Measurements from ENCODE around the gene DDI1. TPM values are rescaled to one million over a fixed set of nuclear protein-coding genes. Genes with fewer than 3 reads are reported as not detected.

DDI1 gene
- total and polyA plus RNA-seq, 9 of the 15 experiments (the other 6 are each of a cell fraction or from before 2014, with no cell fraction given), result not detected

DNA sequence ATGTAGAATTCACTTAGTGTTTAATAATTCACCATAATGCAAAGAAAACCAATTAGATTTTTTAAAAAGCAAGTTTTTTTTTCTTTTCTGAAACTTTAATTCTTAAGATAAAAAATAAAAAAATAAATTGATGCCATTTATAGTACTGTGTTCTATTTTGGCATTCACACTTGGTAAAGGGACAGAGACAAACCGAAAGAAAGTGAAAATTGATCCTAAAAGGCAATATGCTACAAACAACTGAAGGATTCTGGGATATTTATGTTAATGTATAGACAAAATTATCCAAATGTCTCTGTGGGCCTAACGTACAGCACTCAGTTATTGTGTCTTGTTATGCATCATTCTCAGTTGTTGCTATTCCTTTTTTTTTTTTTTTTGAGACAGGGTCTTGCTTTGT lies 41.9 kb upstream of the DDI1 start:
- Histone ChIP-seq H3K9me1 (ENCODE audit: control insufficient read depth, insufficient read depth, low read length) (no peaks in the 10 kb centered on the region), H3K4me1 (replicated peaks in 1 of 2; ENCODE audit: control insufficient read depth in 2 of 2, insufficient read depth in 2 of 2, low read length in 2 of 2) (no peaks in the 10 kb centered on the region), H2AFZ (ENCODE audit: low read depth, low read length) (no peak overlapping the region), H3K27ac (ENCODE audit: extremely low read depth, low read depth, low read length) (no peak overlapping the region), H3K79me2 (ENCODE audit: control insufficient read depth, insufficient read depth, low read length) (no peaks in the 10 kb centered on the region), H3K4me3 (no peak overlapping the region), H3K27me3 (ENCODE audit: control insufficient read depth in 2 of 2, insufficient read depth in 2 of 2, low read length in 2 of 2) (no peaks in the 10 kb centered on the region), H3K36me3 (ENCODE audit: control insufficient read depth, insufficient read depth, low read length) (no peaks in the 10 kb centered on the region), H3K9ac (ENCODE audit: insufficient read depth in 1 of 2, low read depth in 2 of 2, low read length in 2 of 2) (no peak overlapping the region), H3K4me2 (ENCODE audit: insufficient read depth, low read length) (no peak overlapping the region), H4K20me1 (replicated peaks; ENCODE audit: control insufficient read depth, insufficient read depth, low read length) (no peaks in the 10 kb centered on the region), H3K9me3 (replicated peaks; ENCODE audit: control insufficient read depth, insufficient read depth, low read depth, low read length) (no peaks in the 10 kb centered on the region; the same call in 1 of the 2 replicates)
- TF ChIP-seq, protein P1, sequence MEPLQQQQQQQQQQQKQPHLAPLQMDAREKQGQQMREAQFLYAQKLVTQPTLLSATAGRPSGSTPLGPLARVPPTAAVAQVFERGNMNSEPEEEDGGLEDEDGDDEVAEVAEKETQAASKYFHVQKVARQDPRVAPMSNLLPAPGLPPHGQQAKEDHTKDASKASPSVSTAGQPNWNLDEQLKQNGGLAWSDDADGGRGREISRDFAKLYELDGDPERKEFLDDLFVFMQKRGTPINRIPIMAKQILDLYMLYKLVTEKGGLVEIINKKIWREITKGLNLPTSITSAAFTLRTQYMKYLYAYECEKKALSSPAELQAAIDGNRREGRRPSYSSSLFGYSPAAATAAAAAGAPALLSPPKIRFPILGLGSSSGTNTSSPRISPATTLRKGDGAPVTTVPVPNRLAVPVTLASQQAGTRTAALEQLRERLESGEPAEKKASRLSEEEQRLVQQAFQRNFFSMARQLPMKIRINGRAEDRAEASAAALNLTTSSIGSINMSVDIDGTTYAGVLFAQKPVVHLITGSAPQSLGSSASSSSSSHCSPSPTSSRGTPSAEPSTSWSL (CRISPR knock-in tag; IDR thresholded peaks at IDR 0.05; ENCODE audit: borderline replicate concordance), result no peak
- no peak for TF ChIP-seq LARP7 (IDR thresholded peaks at IDR 0.05)
- no peak for TF ChIP-seq CC2D1A (IDR thresholded peaks at IDR 0.05)
- TF ChIP-seq ZNF436 (CRISPR knock-in tag; IDR thresholded peaks at IDR 0.05), result no peak
- TF ChIP-seq DIDO1 (tag; IDR thresholded peaks at IDR 0.05; ENCODE audit: low read depth), result no peak
- no peak for TF ChIP-seq NFIX (CRISPR knock-in tag; IDR thresholded peaks at IDR 0.05; ENCODE audit: low read depth)
- ATAC-seq (no peak), DNase-seq (ENCODE audit: extremely low read depth in 1 of 4, low spot score in 3 of 4) (no peak), FAIRE-seq (no peak)
- no TSS peak for BruUV-seq (replicated peaks)
- in situ Hi-C loops (cut with MboI), result no loop called here
- ChIA-PET CTCF (ENCODE audit: low intra/inter-chr PET ratio) (no interaction called here), POLR2A (no interaction called here)
- WGBS (ENCODE audit: insufficient coverage, low coverage, missing lambda C conversion rate), result 4% methylated on average over 2 of the region's 2 CpGs
- intact Hi-C loops (cut with micrococcal nuclease), result no loop called here
